Measurements from ENCODE around the gene NPAS4. TPM values are rescaled to one million over a fixed set of nuclear protein-coding genes. Genes with fewer than 3 reads are reported as not detected.

The NPAS4 gene
- total and polyA plus RNA-seq, 9 of the 15 experiments (the other 6 are each of a cell fraction or from before 2014, with no cell fraction given): not detected

DNA sequence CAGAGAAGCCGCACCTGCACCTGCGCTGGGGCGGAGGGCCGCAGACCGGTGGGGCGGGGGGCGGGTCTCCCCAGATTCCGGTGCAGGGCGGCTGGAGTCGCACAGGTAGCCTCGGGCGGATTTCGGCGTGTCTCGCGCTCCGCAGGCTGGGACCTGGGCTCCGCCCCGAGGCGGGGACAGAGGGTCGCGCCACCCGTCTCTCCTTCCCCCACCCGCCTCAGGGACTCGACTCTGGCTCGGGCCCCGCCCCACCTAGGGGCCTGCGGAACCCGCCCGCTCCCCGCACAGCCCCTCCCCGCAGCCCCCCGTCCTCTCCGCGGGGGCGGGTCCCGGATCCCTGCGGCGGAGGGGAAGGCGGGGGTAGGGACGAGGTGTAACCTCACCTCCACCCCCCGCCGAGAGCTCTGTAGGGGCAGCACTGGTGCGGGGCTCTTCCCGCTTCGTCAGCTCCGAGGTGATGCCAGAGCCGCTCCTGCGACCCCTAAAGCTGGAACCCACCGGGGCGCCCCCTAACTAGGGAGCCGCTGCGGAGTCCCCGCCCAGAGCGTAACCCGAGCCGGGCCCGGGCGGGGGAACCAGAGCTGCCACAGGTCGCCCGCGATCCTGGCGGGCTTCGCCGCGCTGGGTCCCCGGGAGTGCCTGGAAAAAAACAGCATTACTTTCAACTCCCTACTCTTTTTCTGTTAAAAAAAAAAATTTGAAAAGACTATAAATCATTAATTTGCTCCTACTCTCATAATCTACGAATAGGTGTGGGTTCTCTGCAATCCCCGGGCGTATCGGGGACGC, 49.0 kb upstream of the NPAS4 start, which contains the start of gene SLC29A2 (continued):
- TF ChIP-seq, protein P1, sequence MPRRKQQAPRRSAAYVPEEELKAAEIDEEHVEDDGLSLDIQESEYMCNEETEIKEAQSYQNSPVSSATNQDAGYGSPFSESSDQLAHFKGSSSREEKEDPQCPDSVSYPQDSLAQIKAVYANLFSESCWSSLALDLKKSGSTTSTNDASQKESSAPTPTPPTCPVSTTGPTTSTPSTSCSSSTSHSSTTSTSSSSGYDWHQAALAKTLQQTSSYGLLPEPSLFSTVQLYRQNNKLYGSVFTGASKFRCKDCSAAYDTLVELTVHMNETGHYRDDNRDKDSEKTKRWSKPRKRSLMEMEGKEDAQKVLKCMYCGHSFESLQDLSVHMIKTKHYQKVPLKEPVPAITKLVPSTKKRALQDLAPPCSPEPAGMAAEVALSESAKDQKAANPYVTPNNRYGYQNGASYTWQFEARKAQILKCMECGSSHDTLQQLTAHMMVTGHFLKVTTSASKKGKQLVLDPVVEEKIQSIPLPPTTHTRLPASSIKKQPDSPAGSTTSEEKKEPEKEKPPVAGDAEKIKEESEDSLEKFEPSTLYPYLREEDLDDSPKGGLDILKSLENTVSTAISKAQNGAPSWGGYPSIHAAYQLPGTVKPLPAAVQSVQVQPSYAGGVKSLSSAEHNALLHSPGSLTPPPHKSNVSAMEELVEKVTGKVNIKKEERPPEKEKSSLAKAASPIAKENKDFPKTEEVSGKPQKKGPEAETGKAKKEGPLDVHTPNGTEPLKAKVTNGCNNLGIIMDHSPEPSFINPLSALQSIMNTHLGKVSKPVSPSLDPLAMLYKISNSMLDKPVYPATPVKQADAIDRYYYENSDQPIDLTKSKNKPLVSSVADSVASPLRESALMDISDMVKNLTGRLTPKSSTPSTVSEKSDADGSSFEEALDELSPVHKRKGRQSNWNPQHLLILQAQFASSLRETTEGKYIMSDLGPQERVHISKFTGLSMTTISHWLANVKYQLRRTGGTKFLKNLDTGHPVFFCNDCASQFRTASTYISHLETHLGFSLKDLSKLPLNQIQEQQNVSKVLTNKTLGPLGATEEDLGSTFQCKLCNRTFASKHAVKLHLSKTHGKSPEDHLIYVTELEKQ (CRISPR knock-in tag; IDR thresholded peaks at IDR 0.05): no peak
- TF ChIP-seq, protein P2, sequence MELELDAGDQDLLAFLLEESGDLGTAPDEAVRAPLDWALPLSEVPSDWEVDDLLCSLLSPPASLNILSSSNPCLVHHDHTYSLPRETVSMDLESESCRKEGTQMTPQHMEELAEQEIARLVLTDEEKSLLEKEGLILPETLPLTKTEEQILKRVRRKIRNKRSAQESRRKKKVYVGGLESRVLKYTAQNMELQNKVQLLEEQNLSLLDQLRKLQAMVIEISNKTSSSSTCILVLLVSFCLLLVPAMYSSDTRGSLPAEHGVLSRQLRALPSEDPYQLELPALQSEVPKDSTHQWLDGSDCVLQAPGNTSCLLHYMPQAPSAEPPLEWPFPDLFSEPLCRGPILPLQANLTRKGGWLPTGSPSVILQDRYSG (tag; conservative IDR thresholded peaks at IDR 0.05; ENCODE audit: low read depth): no peak
- TF ChIP-seq HEY1 (CRISPR knock-in tag; IDR thresholded peaks at IDR 0.05; ENCODE audit: borderline replicate concordance) (no peak), ZFX (CRISPR knock-in tag; IDR thresholded peaks at IDR 0.05) (no peak; the same call in 1 of the 2 replicates), KHSRP (IDR thresholded peaks at IDR 0.05) (no peak), MYBL2 (IDR thresholded peaks at IDR 0.05; ENCODE audit: low read depth) (no peak), MYBL2 (CRISPR knock-in tag; IDR thresholded peaks at IDR 0.05; ENCODE audit: borderline replicate concordance) (no peak), C11orf30 (IDR thresholded peaks at IDR 0.05; ENCODE audit: low read depth) (no peak), TCF3 (CRISPR knock-in tag; IDR thresholded peaks at IDR 0.05) (0 out of 2 replicates have a peak, but pooled peaks have one; percentile 8), RNF2 (IDR thresholded peaks at IDR 0.05) (peak; percentile 41; the same call in 1 of the 2 replicates), SAFB2 (IDR thresholded peaks at IDR 0.05; ENCODE audit: borderline replicate concordance, low read depth, low read length, severe bottlenecking) (no peak), ZNF436 (CRISPR knock-in tag; IDR thresholded peaks at IDR 0.05) (no peak), SIRT6 (IDR thresholded peaks at IDR 0.05; ENCODE audit: low read depth, low read length) (no peak), GABPB1 (CRISPR knock-in tag; IDR thresholded peaks at IDR 0.05) (no peak; the same call in 1 of the 2 replicates), RFX5 (IDR thresholded peaks at IDR 0.05; ENCODE audit: low read depth, low read length) (no peak), HNRNPLL (IDR thresholded peaks at IDR 0.05; ENCODE audit: low read depth, low read length, poor library complexity, severe bottlenecking) (peak; percentile 72), SUPT5H (IDR thresholded peaks at IDR 0.05) (peak; percentile 64; the same call in 1 of the 2 replicates), ARID2 (IDR thresholded peaks at IDR 0.05) (no peak)
- TF ChIP-seq, protein P3, sequence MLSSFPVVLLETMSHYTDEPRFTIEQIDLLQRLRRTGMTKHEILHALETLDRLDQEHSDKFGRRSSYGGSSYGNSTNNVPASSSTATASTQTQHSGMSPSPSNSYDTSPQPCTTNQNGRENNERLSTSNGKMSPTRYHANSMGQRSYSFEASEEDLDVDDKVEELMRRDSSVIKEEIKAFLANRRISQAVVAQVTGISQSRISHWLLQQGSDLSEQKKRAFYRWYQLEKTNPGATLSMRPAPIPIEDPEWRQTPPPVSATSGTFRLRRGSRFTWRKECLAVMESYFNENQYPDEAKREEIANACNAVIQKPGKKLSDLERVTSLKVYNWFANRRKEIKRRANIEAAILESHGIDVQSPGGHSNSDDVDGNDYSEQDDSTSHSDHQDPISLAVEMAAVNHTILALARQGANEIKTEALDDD (IDR thresholded peaks at IDR 0.05): no peak
- TF ChIP-seq, protein P4, sequence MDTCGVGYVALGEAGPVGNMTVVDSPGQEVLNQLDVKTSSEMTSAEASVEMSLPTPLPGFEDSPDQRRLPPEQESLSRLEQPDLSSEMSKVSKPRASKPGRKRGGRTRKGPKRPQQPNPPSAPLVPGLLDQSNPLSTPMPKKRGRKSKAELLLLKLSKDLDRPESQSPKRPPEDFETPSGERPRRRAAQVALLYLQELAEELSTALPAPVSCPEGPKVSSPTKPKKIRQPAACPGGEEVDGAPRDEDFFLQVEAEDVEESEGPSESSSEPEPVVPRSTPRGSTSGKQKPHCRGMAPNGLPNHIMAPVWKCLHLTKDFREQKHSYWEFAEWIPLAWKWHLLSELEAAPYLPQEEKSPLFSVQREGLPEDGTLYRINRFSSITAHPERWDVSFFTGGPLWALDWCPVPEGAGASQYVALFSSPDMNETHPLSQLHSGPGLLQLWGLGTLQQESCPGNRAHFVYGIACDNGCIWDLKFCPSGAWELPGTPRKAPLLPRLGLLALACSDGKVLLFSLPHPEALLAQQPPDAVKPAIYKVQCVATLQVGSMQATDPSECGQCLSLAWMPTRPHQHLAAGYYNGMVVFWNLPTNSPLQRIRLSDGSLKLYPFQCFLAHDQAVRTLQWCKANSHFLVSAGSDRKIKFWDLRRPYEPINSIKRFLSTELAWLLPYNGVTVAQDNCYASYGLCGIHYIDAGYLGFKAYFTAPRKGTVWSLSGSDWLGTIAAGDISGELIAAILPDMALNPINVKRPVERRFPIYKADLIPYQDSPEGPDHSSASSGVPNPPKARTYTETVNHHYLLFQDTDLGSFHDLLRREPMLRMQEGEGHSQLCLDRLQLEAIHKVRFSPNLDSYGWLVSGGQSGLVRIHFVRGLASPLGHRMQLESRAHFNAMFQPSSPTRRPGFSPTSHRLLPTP (IDR thresholded peaks at IDR 0.05; ENCODE audit: borderline replicate concordance, extremely low read depth, insufficient read length): no peak
